NCI-H2196 (cell line): ENCODE measurements around the gene OR10G3.
"Not testable (repeated sequence)": the region's sequence is repeated elsewhere in the genome, so short reads cannot be mapped to it uniquely, and the experiment has no call there.

Experiments used
- DNase-seq: peaks from one replicate; lab custom pipeline; 2025; ENCODE audit not compliant: unreplicated experiment; lab: John Stamatoyannopoulos, UW

The OR10G3 gene

GRCh38 chr14:21579976-21580375 lies at the start of gene OR10G3:
Gene OR10G3, minus strand, starts transcription at chr14:21580076. Its CDS starts 9,332 bp downstream, at chr14:21570744.
- DNase-seq, result no peak

GRCh38 chr14:21626491-21627230 lies 46.8 kb upstream of the OR10G3 start:
- DNase-seq, result no peak

- no peak for DNase-seq
Observed at GRCh38 chr14:21617614-21618013, 37.7 kb upstream of the OR10G3 start.

GRCh38 chr14:21614240-21614639 lies 34.4 kb upstream of the OR10G3 start:
- no peak for DNase-seq

GRCh38 chr14:21612324-21612723 lies 32.4 kb upstream of the OR10G3 start:
- DNase-seq, result no peak

- not testable (repeated sequence) for DNase-seq
Observed at GRCh38 chr14:21602181-21602580, 22.3 kb upstream of the OR10G3 start.

GRCh38 chr14:21589317-21589716 lies 9.4 kb upstream of the OR10G3 start:
- DNase-seq, result no peak

- DNase-seq, result no peak
Observed at GRCh38 chr14:21575661-21576060, 4.2 kb downstream of the OR10G3 start.

- no peak for DNase-seq
Observed at GRCh38 chr14:21572604-21573003, 7.3 kb downstream of the OR10G3 start.

GRCh38 chr14:21558703-21559170 lies 21.1 kb downstream of the OR10G3 start:
- DNase-seq, result no peak

GRCh38 chr14:21557084-21557901 lies 22.6 kb downstream of the OR10G3 start:
- DNase-seq, result peak; percentile 94

GRCh38 chr14:21556378-21557083 lies 23.3 kb downstream of the OR10G3 start:
- no peak for DNase-seq

- no peak for DNase-seq
Observed at GRCh38 chr14:21553266-21553665, 26.6 kb downstream of the OR10G3 start.

- not testable (repeated sequence) for DNase-seq
Observed at GRCh38 chr14:21544588-21544987, 35.3 kb downstream of the OR10G3 start.

GRCh38 chr14:21543963-21544362 lies 35.9 kb downstream of the OR10G3 start:
- no peak for DNase-seq

- no peak for DNase-seq
Observed at GRCh38 chr14:21543521-21543960, 36.3 kb downstream of the OR10G3 start.

GRCh38 chr14:21541413-21542074 lies 38.3 kb downstream of the OR10G3 start:
- DNase-seq, result no peak

GRCh38 chr14:21539189-21539940 lies 40.5 kb downstream of the OR10G3 start:
- DNase-seq, result no peak

- no peak for DNase-seq
Observed at GRCh38 chr14:21537090-21537424, 42.8 kb downstream of the OR10G3 start.

GRCh38 chr14:21536418-21537089 lies 43.3 kb downstream of the OR10G3 start:
- no peak for DNase-seq
